ENCODE measurements around the gene ALK.

The ALK gene

DNA sequence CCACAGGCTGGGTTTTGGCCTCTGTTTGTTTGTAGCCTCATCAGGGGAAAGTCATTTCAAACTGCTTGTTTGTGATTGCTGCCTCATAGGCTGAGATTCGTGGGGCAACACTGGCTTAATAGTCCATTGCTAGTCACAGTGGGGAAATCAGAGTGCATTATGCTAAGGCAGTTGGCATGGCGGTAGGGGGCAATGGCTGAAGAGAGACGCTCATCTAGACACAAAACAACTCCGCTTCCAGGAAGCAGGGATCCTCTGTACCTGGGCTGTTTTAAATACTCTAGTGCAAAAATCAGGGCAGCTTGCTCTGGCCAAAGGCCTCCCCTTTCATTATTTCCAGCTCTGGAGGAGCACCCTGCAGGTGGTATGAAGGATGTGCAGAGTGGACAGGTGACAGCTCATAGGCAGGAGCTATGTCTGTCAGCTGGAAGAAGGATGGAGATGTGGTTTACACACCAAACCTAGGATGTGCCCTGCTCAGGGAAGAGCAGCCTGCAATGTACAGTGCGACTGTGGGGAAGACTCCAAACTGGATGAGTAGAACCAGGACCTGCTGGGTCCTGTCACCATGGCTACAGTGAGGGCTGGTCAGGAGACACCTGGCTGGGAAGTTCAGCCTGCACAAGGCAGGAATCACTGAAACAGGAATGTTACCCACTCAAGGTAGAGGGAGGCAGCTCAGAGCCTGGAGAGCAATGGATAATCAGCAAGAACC lies 571.9 kb downstream of the ALK start:
- DNase-seq, result no peak

DNA sequence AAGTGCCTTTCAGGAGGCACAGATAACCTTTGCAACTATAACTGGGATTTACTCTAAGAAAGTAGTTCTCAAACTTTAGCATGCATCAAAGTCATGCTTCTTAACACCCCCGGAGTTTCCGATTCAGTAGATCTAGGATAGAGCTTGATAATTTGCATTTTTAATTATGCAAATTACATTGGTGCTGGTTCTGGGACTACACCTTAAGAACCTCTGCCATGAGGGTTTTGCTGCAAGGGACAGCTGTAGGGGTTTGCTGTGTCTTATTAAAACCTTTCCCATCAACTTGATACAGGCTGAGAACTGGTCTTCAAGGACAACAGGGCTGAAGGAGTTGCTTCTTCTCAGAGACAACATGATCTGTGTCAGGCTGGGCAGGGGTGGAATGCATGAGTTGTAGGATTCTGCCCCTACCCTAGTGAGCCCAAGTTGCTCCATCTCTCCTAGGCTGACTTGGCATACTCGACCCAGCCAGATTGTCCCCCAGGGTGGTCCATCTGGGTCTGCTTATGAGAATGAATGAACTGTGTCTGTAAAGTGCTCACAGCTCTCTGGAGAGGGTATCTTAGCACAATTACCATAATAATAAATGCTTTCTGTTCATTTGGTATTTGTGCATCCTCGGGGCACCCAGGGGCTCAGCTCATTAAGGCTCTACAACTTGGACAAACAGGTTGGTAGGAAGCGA lies 573.5 kb downstream of the ALK start:
- no peak for DNase-seq

DNA sequence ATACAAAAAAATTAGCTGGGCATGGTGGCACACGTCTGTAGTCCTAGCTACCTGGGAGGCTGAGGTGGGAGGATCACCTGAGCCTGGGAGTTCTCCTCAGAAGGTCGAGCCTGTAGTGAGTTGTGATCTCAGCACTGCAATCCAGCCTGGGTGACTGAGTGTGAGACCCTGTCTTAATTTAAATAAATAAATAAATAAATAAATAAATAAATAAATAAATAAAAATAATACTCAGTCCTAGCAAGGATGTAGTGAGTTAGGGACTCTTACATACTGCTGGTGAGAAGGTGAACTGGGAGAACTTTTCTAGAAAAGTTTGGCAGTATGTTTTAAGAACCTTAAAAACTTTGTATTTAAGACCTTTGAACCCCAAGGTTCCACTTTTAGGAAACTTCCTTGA lies 576.1 kb downstream of the ALK start:
- DNase-seq, result no peak

DNA sequence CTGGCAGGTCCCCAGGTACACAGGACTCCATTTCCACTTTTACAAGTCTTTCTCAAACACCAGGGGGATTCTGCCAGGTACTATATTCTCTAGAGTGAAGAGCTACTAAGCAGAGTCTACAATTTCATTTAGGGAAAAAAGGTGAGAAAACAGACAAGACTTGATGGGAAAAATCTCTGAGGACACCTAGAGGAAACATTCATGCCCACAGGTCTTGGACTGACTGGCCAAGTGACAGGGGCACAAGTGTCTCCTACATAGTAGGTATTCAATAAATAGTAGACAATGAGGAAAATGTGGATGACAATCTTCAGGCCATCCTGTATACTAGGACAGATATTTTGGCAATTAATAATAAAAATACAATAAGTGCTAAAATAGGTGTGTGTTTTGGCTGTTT lies 577.6 kb downstream of the ALK start:
- DNase-seq, result no peak

DNA sequence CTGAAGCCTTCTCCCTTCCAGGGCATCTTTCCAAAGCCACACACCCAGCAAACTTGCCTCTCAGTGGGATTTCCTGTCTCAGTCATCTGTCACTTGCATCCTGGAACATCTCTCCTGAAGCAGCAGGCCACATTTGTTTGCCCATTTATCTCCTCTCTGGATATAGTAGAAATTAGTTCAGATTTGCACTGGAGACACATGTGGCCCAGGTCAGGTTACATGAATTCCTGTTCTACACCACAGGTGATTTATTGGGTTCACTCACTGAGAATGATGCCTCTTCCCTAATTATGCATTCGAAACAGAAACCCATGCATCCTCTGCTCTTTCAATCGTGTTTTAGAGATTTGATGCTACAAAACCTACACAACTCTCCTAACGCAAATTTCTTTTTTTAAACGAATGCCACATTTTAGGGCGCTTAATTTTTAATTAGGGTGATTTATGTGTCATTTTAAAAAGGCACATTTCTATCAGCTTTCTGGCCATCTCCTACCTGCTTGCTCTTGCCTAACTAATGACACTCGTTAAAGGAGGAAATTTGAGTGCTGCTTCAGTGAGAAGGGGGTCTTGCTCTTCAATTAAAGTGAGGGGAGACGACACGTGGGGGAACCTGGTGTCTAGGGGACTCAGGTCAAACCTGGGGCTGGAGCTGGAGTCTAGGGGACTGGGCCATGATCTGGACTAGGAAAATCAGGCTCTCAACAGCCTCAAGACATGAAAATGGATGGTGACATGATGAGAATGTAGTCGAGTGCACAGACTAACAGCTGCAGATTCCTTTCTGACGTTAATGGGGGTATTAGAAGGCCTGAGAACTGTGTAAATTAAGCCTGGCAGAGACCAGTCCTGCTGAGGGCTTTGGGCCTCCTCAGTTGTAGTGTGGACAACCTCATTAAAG lies 584.8 kb downstream of the ALK start:
- DNase-seq, result no peak

DNA sequence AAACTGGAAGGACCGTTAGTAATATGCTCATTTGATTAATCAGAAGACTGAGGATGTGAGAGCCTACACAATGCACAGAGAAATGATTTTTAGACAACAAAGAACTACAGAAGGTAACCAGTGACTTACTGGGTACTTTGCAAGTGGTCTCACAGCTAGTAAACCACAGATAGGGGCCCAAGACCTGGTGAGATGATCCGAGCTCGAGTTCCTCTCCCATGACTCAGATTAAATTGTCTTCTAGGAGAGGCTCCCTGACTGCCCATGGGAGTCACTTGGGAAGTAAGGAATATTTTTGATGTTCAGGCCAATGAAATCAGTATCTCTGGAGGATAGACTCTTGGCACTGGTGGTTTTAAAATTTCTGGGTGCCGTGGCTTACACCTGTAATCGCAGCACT lies 586.0 kb downstream of the ALK start:
- DNase-seq, result no peak

DNA sequence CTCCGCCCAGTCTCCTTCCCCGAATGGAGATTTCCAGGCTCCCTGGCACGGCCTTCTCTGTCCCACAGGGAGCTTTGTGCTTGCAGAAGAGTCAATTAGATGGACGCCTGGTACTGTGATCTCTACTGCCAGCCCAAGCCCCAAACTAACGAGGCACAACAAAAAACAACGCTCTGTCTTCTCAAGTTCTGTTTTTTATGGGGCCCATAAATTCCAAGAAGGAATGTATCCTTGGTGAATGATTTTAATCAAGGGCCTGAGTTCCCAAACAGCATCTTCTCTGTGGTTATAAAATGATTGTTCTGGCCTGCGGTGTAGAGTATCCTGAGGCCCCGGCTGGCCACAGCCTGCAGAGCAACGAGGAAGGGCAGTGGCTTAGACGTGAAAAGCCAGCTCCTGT lies 586.7 kb downstream of the ALK start:
- DNase-seq, result no peak

DNA sequence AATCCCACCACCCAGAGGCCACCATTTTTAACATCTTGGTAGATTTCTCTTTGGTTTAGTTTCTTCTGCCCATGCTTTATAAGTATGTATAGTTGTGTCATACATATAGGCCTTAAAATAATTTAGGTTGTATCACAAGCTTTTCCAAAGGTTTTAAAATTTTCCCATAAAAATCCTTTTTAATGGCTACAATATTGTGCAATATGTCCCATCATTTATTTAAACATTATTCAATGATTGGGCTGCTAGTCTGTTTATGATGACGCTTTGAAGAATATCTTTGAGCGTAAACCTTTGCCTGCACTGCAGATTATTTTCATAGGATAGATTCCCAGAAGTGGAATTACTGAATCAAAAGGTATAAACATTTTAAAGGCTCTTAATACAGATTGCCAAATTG lies 588.8 kb downstream of the ALK start:
- DNase-seq, result no peak

DNA sequence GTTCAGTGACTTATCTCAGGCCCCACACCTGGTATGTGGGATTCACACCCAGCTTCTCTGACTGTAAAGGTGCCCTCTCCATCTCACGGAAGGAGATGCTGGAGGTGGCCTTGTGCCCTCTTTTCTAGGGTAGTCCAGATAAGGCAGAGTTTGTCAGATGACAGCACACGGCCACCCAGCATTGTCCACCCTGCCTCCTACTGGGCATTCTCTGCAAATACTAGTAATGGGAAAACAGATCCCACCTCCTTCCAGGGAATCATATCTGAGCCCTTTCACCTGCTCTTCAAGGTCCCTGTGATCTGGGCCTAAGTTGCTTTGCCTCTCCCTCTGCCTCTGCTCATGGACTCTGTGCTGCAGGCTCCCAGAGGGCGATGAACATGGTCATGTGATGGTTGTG lies 591.5 kb downstream of the ALK start:
- no peak for DNase-seq

DNA sequence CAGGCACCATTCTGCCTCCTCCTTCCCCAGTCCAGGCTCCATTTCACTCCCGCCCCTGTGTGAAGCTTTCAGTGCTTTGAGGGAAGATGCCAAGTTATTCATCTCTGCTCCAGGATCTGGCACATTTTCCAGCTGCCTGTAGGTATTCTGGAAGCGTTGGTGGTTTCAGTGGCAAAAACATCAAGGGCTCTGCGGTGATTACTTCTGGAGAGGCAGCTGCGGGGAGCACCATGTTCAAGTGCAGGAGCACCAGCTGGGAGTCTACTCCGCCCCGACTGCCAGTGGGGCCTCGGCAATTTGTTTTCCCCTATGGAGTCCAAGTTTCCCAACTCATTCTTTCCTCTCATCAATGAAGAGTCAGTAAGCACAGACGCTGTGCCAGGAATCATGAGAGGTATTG lies 594.5 kb downstream of the ALK start:
- no peak for DNase-seq

DNA sequence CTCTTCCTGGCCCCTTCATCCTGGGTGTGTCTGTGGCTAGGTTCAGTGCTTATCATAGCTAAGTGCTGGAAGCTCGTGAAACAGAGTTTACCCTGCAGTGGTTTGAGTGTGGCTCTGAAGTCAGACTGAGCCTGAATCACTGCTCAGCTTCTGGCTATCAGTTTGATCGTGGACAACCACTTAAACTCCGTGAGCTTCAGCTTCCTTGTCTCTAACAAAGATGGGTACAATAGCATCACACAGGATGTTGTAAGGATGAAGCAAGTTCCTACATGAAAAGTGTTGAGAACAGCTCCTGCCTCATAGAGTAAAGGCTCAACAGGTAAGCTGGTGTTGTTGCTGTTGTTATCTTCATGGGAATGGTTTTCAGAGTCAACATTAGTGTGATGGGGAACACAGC lies 595.8 kb downstream of the ALK start:
- no peak for DNase-seq

DNA sequence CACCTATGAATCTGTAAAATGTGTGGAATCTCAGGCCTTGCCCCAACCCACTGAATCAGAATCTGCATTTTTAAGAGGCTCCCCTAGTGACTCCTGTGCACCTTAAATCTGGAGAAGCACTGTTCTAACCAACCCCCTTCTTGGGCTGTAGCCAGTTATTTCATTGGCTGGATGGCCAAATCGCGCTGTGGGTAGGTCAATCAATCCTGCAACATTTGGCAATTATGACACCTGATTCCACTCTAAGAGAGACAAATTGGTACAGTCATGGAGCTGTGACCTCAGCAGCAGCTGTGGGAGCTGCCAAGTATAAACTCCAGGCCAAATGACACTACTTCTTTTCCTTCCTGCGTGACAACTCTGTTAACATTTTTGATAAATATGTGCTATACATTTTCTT lies 597.4 kb downstream of the ALK start:
- no peak for DNase-seq

DNA sequence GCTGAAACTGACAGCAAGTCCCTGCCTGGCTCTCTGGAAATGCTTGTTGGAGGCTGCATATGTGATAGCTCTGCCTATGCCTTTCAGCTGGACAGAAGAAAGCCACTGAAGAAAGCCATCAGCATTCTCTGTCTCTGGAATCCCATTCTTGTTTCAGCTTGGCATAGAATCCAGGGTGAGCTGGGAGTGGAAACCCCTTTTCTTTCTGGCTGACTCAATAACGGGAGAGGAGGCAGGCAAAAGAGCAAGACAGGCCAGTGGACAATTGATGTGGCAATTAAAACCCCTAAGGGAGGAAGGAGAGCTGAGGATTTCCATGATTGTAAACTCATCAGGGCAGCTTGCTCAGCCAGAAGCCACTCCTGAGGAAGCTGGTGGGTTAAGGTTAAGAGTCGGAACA lies 598.1 kb downstream of the ALK start:
- no peak for DNase-seq

DNA sequence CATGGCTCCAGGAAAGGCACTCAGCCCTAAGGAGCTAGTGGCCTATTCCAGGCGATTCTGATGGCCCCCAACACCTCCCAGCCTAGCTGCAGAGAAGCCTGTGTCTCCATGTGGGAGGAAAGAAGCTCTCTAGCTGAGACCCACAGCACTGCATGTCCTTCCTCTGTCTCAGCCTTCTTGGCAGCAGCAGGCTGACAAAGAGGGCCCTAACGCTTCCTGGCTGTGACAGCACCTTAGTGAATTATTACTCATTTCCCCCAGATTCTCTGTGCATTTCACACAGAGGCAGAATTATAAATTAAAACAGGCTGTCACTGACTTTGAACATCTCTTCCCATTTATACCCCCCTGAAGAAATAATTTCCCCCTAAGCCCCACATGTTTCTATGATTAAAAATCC lies 599.4 kb downstream of the ALK start:
- no peak for DNase-seq

DNA sequence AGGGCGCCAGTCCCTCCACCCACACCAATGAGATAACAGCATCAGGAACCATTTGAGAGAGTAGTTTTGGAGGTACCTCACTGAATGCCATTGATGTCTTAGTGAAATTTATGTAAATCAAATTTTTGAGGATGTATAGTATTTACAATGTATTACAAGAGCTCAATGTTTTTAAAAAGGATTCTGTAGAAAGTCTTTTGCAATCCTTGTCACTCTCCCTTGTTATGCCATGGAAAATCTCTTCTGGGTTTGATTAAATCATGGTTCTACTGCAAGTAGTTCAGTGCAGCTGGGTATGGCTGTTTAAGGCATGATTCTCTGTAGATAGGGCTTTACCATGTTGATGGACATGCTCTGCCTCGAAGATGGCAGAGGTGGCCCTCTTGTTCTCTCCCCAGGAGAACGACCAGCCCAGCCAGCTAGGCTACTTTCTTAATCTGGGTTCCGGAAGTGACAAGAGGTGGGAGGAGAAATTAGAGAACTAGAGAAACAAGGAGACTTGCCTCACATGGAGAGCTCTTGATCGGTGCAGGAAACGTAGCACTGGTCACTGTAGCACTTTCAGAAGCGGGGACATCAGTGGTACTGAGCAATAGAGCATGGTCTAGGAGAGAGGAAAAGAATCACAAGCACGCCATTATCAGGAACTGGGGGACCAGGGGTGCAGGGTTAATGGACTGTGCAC lies 603.4 kb downstream of the ALK start:
- DNase-seq, result no peak

DNA sequence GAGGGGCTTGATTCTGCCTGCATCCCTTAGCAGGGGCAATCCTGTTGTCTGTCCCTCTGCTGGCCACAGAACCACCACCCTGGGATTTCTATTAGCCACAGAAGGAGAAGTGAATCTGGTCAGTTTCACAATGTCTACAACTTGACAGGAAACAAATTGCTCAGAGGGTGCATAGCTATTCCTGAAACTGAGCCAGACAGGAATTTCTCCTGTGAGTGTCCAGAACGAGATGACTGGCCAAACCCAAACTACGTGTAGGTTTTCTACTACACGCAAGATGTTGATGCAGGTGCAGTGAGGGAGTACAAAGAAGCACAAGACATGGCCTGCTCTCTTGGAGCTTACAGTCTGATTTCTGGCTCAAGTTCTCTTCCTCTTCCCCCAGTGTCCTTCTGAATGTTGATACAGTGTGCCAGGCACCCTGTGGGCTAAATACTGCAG lies 604.3 kb downstream of the ALK start:
- DNase-seq, result no peak

DNA sequence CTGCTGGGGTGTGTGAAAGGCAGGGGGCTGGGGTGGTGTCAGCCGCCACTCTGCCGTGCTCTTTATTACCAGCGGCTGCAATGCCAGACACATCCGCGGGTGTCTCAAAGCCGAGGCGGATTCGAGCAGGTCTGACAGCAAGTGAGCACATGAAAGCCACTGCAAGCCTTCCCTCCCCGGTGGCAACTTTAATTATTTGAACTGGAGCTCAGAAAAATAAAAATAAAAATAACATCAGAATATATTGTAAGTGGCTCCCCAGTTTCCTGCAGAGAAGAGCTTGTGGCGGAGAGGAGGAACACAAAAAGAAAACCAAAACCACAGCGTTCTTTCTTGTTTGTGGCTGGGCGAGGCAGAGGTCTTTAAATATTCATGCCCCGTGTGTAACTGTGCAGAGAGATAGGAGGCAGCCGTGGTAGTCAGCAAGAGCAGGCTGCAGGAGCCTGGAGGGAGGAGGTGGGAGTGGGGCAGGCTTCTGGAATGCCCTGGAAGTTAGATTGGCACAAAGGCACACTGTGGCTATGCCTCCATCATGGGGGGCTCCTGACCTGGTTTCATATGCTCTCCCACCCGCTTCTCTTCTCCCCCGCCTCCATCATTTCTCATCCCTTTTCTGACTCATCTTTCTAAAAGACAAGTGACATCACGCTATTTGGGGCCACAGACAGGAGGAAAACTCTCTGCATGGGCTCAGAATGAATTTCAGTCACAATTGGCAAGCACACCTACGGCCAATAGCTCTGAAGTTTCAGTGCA lies 606.4 kb downstream of the ALK start:
- peak; percentile 22 for DNase-seq

DNA sequence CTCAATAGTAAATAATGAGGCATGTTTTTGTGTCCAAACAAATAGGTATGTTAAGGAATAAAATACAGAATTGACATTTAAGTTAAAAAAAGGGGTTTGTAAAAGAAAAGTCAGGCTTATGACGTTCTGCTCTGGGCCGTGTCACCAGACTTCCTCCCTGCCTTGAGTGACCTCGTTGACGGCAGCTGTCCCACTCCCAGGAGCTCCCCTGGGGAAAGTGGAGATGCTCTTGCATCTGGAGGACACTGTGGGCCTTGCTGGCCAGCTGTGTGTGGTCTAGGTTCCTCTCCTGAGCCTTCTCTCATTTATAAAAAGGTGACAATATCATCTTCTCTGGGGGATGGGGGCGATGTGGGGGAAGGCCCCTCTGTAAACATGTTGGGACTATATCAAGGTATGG lies 609.9 kb downstream of the ALK start:
- DNase-seq, result no peak

DNA sequence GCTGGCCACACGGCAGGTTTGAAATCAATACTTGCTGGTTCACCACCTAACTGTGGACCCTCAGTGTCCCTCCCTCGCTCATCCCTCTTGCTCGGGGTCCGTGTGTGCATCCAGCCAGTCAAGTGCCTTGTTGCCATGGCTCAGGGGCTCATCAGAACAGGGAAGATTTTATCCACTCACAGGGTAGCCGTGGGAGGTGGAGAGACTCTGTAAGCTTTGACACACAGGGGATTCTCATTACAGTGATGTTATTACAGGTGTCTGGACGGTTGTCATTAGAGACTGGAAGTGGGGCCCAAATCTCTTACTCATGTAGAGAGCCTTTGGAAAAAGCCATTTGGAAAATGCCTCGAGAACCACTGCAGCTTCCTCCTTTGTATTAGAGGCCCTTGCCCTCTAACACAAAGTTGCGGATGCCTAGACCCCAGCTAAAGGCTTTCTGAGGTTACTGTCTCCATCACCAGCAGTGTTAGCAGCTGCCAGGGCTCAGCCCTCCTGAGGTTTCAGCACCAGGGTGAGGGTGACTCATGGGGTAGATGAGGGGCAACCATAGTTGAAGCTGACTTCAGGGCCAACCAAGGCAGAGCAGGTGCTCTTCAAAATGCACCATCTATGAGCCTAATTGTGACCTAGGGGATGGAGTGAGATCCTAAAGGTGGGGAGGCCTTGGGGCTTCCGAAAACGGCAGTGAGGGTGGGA lies 610.6 kb downstream of the ALK start:
- DNase-seq, result no peak

DNA sequence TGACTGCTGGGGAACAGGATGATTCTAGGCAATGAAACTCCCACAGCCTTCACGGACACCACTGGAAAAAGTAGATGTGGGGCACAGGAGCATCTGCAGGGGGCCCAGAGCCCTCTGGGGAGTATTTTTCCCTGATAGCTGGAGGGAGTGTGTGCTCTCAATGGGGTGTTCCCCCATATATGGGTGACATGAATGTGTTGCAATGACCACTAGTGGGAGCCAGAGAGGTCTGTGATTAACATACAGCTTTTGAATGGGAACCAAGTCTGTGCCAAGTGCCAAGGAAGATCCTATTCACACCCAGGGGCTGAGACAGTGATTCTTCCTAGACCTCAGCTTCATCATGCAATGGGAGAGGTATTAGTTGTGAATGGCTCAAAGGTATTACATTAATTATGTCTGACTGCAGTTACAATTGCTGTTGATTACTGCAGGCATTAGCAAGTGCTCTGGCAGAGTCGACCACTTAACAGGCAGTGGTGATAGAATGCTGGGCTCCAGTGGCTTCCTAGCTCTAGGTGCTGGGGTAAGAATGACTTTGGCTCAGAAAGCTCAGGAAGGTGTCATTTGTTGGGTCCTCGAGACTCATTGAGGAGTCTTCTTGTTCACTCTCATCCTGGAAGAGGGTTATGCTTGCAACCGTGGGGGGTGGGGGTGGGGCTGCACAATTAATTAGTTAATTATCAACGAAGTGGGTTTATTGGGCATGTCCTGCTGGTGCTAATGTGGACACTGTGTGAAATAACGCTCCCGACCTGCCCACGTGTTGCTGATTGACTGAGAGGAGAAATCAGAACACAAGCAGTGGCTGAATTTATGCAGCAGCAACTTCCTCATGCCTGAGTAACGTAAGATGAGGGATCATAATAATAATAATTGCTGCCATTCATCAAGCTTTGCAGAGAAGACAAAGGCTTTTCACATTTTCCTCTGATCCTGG lies 612.0 kb downstream of the ALK start:
- no peak for DNase-seq

DNA sequence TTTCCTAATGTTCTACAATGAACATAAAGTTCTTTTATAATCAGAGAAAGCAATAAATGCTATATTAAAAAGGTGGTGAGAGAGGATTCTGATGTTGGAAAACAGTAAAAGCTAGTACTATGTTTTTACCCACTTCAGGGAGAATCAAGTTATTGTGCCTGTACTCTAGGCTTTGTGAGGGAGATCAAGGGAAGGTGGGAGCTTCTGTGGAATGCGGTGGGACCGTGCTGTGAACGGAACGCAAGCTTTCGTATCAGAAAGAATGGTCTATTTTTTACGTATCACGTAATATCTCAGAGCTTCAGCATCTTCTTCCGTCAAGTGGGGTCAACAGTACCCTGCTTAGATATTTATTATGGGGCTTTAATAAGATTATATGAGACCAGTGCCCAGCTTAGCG lies 613.0 kb downstream of the ALK start:
- no peak for DNase-seq
